Stimulated activated CD8-positive, alpha-beta memory T cell treated with anti-CD3 and anti-CD28 coated beads, Interleukin-12 subunit alpha, Interleukin-12 subunit beta, amount 100 ng/mL, for 24 hours (primary cell): ENCODE results near the gene TNRC6A.
"Not testable (repeated sequence)": the region's sequence is repeated elsewhere in the genome, so short reads cannot be mapped to it uniquely, and the experiment has no call there.

ENCODE experiments used
- DNase-seq: peaks from one replicate; pipeline ENCODE4 v3.0.0-alpha.2; 2020; ENCODE audit errors: extremely low read depth

The TNRC6A gene

DNA sequence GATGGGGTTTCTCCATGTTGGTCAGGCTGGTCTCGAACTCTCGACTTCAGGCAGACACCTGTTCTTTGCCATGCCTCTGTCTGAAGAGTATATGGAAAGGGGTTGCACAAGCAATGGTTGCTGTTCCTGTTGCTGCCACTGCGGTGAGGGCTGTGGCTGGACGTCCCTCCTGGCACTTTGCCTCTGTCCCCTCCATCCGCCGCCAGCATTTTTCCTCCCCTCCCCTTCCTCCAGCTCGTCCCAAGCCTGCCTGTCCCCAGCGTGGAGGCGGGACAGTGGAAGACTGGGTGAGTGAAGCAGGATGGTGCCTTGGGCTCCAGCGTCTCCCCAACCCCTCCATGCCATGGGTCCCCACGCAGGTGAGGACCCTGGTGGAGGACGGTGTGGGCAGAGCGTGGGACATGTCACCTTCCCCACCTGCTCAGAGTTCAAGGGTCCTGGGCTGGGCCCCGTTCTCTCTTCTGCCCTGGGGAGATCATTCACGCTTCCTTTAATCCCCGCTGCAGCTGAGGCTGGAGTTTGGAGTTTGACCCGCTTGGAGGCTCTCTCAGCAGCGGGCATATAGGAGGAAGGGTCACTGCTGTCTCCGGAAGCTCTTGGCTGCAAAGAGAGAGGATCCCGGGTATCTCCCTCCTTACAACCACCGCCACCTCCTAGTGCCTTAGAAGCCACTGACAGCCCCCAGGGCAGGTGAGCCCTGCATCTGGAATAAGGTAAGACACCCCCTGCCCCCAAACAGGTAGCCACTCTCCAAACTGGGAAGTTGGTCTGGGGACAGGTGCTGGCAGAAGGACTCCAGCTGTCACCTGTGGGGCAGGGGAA is 116.5 kb downstream of the TNRC6A start, which contains the start of gene SLC5A11:
Gene SLC5A11 (plus strand): TSS at position 238 of the 822 bp plus-strand sequence. CDS start 12,681 bp downstream, outside the sequence.
- DNase-seq, result no peak

DNA sequence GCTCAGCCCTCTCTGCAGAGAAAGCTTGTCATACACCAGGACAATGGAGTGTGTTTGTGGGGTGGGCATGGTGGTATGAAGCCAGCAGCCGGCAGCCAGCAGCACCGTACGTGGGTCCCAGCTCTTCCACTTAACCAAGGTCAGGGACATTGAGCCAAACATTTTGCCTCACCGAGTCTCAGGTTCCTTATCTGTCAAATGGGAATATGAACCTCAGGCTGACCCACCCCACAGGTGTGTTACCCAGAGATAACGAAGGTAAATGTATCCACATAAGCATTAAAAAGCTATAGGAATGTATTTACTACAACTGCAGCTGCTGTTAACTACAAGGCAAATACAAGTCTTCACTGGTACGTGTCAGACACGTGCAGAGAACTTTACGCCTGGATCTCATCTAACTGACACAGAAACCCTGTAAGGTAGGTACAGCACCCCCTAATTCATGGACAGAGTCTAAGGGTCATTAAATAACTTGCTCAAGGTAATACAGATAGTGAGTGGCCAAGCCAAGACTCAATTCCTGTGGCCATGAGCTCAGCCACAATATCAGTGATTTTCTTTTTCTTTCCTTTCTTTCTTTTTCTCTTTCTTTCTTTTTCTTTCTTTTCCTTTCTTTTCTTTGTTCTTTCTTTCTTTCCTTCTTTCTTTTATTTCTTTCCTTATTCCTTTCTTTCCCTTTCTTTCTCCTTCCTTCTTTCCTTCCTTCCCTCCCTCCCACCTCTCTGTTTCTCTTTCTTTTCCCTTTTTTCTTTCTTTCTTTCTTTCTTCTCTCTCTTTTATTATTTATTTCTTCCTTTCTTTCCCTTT is 117.3 kb downstream of the TNRC6A start:
- DNase-seq, result no peak

DNA sequence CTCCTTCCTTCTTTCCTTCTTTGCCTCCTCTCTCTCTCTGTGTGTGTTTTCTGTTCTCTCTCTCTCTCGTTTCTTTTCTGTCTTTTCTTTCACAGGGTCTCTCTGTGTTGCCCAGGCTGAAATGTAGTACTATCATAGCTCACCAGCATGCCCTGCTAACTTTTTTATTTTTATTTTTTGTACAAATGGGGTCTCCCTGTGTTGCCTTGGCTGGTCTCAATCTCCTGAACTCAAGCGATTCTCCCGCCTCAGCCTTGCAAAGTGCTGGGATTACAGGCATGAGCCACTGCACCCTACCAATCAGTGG is 117.9 kb downstream of the TNRC6A start:
- no peak for DNase-seq

GRCh38 chr16:24848065-24848464 is 118.6 kb downstream of the TNRC6A start:
- no peak for DNase-seq

GRCh38 chr16:24849641-24850040 is 120.2 kb downstream of the TNRC6A start:
- DNase-seq, result no peak

DNA sequence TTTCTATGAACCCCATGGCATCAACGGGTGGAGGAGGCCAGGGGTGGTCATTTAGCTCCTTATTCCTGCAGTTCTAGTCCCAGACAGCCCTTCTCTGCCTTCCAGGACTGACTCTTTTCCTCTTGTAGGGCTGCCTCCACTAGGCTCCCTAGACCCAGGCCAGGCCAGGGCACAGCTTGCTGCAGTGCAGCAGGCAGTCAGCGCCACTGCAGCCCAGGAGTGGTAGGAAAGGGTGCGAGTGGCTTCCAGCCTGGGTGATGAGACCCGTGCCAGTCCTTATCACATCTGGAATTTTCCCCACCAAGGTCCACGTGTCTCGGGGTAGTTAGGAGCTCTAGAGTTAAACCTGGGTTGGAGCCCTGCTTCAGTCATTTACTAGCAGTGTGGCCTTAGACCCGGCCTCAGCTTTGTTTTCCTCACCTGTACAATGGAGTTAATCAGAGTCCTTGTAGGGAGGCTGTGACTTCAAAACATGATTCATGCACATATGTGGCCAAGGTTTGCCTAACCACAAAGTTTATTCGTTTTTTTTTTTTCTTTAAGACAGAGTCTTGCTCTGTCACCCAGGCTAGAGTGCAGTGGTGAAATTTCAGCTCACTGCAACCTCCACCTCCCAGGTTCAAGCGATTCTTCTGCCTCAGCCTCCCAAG is 121.0 kb downstream of the TNRC6A start:
- no peak for DNase-seq

GRCh38 chr16:24851700-24852099 is 122.2 kb downstream of the TNRC6A start:
- no peak for DNase-seq

DNA sequence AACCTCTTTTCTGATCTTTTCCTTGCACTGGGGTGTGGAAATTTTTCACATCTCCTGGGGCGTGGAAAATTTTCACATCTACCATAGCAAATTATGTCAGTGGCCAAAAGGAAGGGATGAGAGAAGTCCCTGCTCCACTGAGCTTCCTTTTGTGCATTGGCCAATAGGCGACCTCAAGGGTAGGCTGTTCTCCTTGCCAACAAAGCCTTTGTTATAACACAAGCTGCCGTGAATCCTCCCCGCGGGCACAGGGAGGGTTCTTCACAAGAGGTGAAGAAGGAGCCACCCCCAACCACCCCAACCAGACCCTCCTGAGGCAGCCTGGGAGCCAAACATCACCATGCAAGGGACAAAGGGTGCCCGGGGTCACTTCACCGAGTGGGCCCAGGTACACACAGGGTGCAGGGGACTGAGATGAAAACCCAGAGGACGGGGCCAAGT is 122.8 kb downstream of the TNRC6A start:
- no peak for DNase-seq

DNA sequence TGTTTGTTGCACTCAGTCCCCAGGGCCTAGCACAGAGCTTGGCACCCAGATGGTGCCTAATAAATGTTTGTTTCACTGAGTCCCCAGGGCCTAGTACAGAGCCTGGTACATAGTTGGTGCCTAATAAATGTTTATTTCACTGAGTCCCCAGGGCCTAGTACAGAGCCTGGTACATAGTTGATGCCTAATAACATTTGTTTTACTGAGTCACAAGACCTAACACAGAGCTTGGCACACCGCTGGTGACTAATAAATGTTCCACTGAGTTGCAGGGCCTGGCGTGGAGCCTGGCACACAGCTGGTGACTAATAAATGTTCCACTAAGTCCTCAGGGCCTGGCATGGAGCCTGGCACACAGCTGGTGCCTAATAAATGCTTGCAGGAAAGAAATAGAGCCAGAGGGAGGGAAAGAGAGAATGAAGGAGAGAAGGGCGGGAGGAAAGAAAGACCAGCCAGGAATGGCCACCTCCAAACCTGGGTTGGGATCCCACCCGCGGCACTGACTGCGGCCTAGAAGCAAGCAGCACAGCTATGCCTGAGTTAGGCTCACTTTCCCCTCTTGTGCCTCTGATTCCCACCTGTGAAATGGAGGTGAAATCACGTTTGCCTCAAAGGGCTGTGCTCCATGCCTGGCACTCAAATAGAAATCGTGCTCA is 123.8 kb downstream of the TNRC6A start:
- DNase-seq, result no peak

GRCh38 chr16:24853830-24854229 is 124.4 kb downstream of the TNRC6A start:
- DNase-seq, result no peak

- DNase-seq, result no peak
Measured at GRCh38 chr16:24854607-24855171, 125.2 kb downstream of the TNRC6A start.

DNA sequence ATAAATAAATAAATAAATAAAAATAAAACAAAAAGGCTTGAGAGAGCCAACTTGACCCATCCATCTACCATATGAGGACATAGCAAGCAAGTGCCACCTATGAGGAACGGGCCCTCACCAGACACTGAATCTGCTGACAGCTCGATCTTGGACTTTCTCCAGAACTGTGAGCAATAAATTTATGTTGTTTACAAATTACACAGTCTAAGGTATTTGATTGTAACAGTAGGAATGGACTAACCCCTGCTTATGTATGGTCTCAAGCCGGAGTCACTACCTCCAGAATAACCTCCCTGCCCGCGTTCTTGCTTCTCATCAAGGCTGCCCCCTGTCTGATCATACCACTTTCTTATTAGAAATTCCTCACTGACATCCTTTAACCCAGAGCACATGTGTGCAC is 126.2 kb downstream of the TNRC6A start:
- no peak for DNase-seq

- not testable (repeated sequence) for DNase-seq
Measured at GRCh38 chr16:24856871-24857270, 127.4 kb downstream of the TNRC6A start.

- DNase-seq, result no peak
Measured at GRCh38 chr16:24858219-24859041, 129.0 kb downstream of the TNRC6A start.

DNA sequence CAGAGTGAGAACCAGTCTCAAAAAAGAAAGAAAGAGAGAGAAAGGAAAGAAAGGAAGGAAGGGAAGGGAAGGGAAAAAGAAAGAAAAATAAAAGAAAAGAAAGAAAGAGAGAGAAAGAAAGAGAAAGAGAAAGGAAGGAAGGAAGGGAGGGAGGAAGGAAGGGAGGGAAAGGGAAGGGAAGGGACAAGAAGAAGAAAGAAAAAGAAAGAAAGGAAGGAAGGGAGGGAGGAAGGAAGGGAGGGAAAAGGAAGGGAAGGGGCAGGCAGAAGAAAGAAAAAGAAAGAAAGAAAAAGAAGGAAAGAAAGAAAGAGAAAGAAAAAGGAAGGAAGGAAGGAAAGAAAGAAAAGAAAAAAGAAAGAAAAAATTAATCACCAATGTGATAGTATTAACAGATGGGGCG is 132.0 kb downstream of the TNRC6A start:
- no peak for DNase-seq

DNA sequence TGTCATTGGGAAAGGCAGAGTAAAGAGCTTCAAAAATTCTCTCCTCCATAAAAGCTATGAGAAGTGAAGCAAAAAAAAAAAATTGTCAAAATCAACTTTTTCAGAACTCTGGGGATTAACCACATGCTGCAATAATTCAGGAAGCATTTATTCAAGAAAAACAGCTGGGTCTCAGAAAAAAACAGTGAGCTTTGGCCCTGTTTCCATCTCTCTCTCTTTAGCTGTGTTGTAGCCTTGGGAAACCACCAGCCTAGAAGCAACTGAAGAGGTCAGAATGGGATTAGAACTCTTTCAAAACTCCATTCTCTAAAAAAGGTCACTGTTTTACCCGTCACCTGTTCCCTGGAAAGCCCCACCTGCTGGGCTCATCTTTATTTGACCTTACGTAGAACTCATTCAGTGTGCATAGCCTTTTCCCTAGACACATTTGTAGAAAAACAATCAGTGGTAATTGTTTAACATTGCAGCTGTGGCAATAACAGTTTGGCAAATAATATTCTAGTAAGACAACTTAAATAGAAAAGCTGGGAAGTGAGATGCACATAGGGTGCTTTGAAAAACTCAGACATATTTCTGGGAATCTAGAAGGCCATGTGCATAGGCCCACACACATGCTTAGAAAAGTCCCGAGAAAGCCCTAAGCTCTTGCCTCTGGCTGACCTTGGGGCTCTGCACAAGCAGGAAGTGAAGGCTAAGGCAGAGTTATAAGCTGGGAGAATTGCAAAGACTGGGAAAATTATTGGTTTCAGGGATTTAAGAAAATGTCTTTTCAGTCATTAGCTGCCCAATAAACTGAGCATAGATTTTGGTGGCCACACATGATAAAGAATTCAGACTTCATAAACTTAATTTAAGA is 134.4 kb downstream of the TNRC6A start:
- no peak for DNase-seq

DNA sequence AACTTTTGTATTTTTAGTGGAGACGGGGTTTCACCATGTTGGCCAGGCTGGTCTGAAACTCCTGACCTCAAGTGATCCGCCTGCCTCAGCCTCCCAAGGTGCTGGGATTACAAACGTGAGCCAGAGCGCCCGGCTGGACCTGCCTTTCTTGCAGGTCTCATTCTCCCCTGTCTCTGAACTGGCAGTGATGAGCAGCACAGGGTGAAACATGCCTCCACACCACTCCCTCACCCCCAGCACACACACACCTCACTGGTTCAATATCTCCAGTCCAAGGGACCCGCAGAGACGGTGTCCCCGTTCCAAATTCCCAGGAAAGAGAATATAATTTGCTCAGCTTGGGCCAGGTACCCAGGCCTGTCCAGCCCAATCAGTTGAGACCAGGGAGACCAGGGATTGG is 139.6 kb downstream of the TNRC6A start:
- DNase-seq, result no peak

- no peak for DNase-seq
Measured at GRCh38 chr16:24871891-24872290, 142.4 kb downstream of the TNRC6A start.

- no peak for DNase-seq
Measured at GRCh38 chr16:24873028-24873427, 143.6 kb downstream of the TNRC6A start.

DNA sequence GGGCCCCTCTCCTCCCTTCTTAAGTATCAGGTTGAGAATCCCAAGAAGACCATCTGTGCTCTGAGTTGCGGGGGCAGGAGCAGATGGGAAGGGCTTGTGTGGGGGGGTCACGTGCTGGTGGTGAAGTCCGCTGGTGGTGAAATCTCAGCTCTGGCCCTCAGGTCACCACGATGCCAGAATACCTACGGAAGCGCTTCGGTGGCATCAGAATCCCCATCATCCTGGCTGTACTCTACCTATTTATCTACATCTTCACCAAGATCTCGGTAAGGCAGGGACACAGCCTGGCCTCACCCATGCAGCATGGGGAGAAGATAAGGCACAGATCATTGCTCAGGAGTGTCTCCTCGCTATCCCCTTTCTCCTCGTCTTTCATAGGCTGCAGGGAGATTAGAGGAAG is 146.0 kb downstream of the TNRC6A start:
- DNase-seq, result no peak
